ENCODE results near the gene CLMN.

The CLMN gene

DNA sequence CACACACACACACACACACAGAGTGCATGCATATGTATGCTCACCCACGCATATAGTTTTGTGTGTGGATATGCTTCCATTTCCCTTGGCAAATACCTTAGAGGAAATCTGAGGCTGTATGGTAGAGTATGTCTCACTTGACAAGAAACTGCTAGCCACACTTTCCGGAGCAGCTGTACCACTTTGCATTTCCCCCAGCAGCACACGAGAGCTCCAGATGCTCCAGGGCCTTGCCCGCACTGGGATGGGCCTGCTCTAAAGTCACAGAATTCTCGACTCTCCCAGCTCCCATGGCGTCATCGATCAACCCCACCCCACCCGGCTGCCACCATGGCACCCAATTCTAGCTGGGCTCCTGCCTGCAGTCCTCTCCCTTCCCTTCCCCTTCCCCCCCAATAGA, 21.9 kb downstream of the CLMN start:
- peaks cover 3 to 9% of the 10 kb centered on the region in 2 donors for H3K9me3 Mint-ChIP-seq
- peaks cover 5 to 16% of the 10 kb centered on the region in 2 donors for H3K36me3 Mint-ChIP-seq
- no peak overlapping the region for H3K27ac Mint-ChIP-seq
- no peak for DNase-seq
- H3K4me1 Mint-ChIP-seq, result peaks cover 43 to 65% of the 10 kb centered on the region in 2 donors
- H3K4me3 Mint-ChIP-seq, result no peak overlapping the region
- no peak for ATAC-seq (replicated peaks)
- no peaks in the 10 kb centered on the region for H3K27me3 Mint-ChIP-seq

GRCh38 chr14:95296966-95297365, 22.7 kb downstream of the CLMN start:
- no peak for DNase-seq
- Mint-ChIP-seq H3K27me3 (no peaks in the 10 kb centered on the region), H3K4me1 (peaks cover 42 to 66% of the 10 kb centered on the region in 2 donors), H3K36me3 (peaks cover 5 to 16% of the 10 kb centered on the region in 2 donors), H3K27ac (no peak overlapping the region), H3K9me3 (peaks cover 3 to 9% of the 10 kb centered on the region in 2 donors), H3K4me3 (no peak overlapping the region)
- ATAC-seq (replicated peaks), result no peak

- H3K36me3 Mint-ChIP-seq, result peaks cover 5 to 16% of the 10 kb centered on the region in 2 donors
- peaks cover 49 to 66% of the 10 kb centered on the region in 2 donors for H3K4me1 Mint-ChIP-seq
- no peak for ATAC-seq (replicated peaks)
- H3K9me3 Mint-ChIP-seq, result peaks cover 0 to 9% of the 10 kb centered on the region in 2 donors
- H3K27me3 Mint-ChIP-seq, result no peaks in the 10 kb centered on the region
- DNase-seq, result no peak
- H3K27ac Mint-ChIP-seq, result no peak overlapping the region
- no peak overlapping the region for H3K4me3 Mint-ChIP-seq
Observed at GRCh38 chr14:95295600-95296376, 23.9 kb downstream of the CLMN start.

- peaks cover 0 to 9% of the 10 kb centered on the region in 2 donors for H3K9me3 Mint-ChIP-seq
- peaks cover 5 to 16% of the 10 kb centered on the region in 2 donors for H3K36me3 Mint-ChIP-seq
- DNase-seq, result no peak
- no peak overlapping the region for H3K27ac Mint-ChIP-seq
- peak; percentile 55 to 64 for ATAC-seq (replicated peaks)
- H3K4me3 Mint-ChIP-seq, result no peak overlapping the region
- H3K27me3 Mint-ChIP-seq, result no peaks in the 10 kb centered on the region
- peaks cover 50 to 66% of the 10 kb centered on the region in 2 donors for H3K4me1 Mint-ChIP-seq
Observed at GRCh38 chr14:95294834-95295599, 24.7 kb downstream of the CLMN start.

DNA sequence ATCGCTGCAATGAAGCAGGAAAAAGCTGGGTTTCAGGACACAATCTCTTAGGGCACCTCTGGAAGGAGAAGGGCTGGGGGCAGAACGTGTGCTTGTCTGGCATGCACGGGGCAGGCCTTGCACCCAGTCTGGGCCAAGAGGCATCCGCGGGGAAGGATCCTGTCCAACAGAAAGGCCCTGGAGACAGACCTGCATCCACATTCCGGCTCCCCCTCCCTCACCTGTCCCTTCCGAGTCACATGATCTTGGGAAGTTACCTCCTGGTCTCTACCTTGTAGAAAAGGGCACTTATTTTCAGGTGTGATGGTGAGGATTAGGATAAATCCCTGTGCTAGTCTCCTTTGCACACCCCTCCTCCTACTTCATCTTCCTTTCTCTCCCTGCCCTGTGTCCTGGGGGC, 25.4 kb downstream of the CLMN start:
- peaks cover 45 to 64% of the 10 kb centered on the region in 2 donors for H3K4me1 Mint-ChIP-seq
- DNase-seq, result no peak
- peaks cover 0 to 9% of the 10 kb centered on the region in 2 donors for H3K9me3 Mint-ChIP-seq
- H3K27ac Mint-ChIP-seq, result no peak overlapping the region
- ATAC-seq (replicated peaks), result no peak
- H3K27me3 Mint-ChIP-seq, result no peaks in the 10 kb centered on the region
- no peak overlapping the region for H3K4me3 Mint-ChIP-seq
- peaks cover 5 to 16% of the 10 kb centered on the region in 2 donors for H3K36me3 Mint-ChIP-seq

- ATAC-seq (replicated peaks), result no peak
- no peak for DNase-seq
- Mint-ChIP-seq H3K9me3 (peaks cover 2 to 9% of the 10 kb centered on the region in 2 donors), H3K27ac (no peak overlapping the region), H3K4me1 (peaks cover 44 to 60% of the 10 kb centered on the region in 2 donors), H3K27me3 (no peaks in the 10 kb centered on the region), H3K36me3 (peaks cover 7 to 21% of the 10 kb centered on the region in 2 donors), H3K4me3 (no peak overlapping the region)
Observed at GRCh38 chr14:95293449-95293848, 26.3 kb downstream of the CLMN start.

- peaks cover 40 to 54% of the 10 kb centered on the region in 2 donors for H3K4me1 Mint-ChIP-seq
- H3K9me3 Mint-ChIP-seq, result peaks cover 2 to 9% of the 10 kb centered on the region in 2 donors
- no peaks in the 10 kb centered on the region for H3K27me3 Mint-ChIP-seq
- no peak overlapping the region for H3K27ac Mint-ChIP-seq
- ATAC-seq (replicated peaks), result no peak
- peaks cover 6 to 21% of the 10 kb centered on the region in 2 donors for H3K36me3 Mint-ChIP-seq
- no peak overlapping the region for H3K4me3 Mint-ChIP-seq
- DNase-seq, result no peak
Observed at GRCh38 chr14:95292660-95293425, 26.9 kb downstream of the CLMN start.

GRCh38 chr14:95291859-95292542, 27.7 kb downstream of the CLMN start:
- H3K4me1 Mint-ChIP-seq, result peaks cover 37 to 46% of the 10 kb centered on the region in 2 donors
- peak; percentile 44 to 45 for ATAC-seq (replicated peaks)
- H3K4me3 Mint-ChIP-seq, result no peak overlapping the region

GRCh38 chr14:95290871-95291431, 28.8 kb downstream of the CLMN start:
- Mint-ChIP-seq H3K9me3 (peaks cover 2 to 9% of the 10 kb centered on the region in 2 donors), H3K27ac (peak overlapping the region; percentile 20), H3K36me3 (peaks cover 8 to 14% of the 10 kb centered on the region in 2 donors), H3K4me3 (peak overlapping the region in 1 of 2 donors; percentile 60), H3K27me3 (no peaks in the 10 kb centered on the region), H3K4me1 (peaks cover 31 to 37% of the 10 kb centered on the region in 2 donors)
- no peak for DNase-seq
- ATAC-seq (replicated peaks), result peak; percentile 74 to 85

More at GRCh38 chr14:95291859-95292542, 27.7 kb downstream of the CLMN start:
- Mint-ChIP-seq H3K27ac (no peak overlapping the region), H3K27me3 (no peaks in the 10 kb centered on the region), H3K9me3 (peaks cover 2 to 9% of the 10 kb centered on the region in 2 donors), H3K36me3 (peaks cover 8 to 21% of the 10 kb centered on the region in 2 donors)
- DNase-seq, result peak; percentile 29

DNA sequence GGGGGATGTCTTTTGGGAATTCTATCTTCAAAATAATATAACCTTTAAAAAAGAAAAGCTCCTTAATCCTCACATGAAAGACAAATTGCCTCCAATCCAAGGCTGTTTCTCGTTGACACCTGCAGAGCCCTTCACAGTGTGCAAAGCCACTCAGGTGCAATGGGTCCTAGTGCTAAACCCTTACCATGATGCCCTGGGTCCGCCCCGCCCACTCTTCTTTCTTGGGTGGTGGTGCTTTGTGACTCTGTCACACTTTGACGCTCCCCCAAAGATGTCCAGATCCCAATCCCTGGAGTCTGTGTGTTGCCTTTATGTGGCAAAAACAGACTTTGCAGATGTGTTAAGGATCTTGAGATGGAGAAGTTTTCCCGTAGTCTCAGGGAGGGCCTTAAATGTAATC, 29.7 kb downstream of the CLMN start:
- DNase-seq, result no peak
- H3K36me3 Mint-ChIP-seq, result peaks cover 5% of the 10 kb centered on the region in 2 donors
- H3K9me3 Mint-ChIP-seq, result peaks cover 0 to 2% of the 10 kb centered on the region in 2 donors
- no peak for ATAC-seq (replicated peaks)
- no peaks in the 10 kb centered on the region for H3K27me3 Mint-ChIP-seq
- peaks cover 27 to 32% of the 10 kb centered on the region in 2 donors for H3K4me1 Mint-ChIP-seq
- no peak overlapping the region for H3K27ac Mint-ChIP-seq
- H3K4me3 Mint-ChIP-seq, result no peak overlapping the region

DNA sequence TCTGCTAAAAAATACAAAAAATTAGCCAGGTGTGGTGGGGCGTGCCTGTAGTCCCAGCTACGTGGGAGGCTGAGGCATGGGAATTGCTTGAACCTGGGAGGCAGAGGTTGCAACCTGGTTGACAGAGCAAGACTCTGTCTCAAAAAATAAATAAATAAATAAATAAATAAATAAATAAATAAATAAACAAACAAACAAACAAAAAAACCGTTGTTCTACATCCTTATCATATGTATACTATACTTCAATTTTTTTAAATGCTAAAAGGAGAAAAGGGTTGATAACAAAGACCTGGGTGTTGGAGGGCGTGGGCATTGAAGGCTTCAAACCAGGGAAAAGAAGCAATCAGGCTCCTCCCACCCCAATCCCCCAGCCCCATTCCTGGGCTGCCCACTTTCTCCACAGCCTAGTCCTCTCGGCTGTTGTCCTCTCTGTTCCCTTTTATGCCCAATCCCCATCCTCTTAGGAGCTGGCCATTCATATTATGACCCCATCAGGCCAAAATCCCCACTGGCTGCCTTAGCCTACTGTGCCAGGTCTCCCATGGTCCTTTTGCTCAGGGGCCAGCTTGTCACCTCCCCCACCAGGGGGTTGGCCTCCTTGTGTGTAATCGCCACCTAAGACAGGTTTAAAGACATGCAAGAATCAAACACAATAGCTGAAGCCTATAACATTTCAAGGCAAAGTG, 30.2 kb downstream of the CLMN start:
- no peak for DNase-seq
- Mint-ChIP-seq H3K27ac (no peak overlapping the region), H3K27me3 (no peaks in the 10 kb centered on the region), H3K4me3 (no peak overlapping the region), H3K9me3 (peaks cover 0 to 2% of the 10 kb centered on the region in 2 donors), H3K4me1 (peaks cover 24 to 30% of the 10 kb centered on the region in 2 donors), H3K36me3 (peaks cover 5 to 7% of the 10 kb centered on the region in 2 donors)
- no peak for ATAC-seq (replicated peaks)

- Mint-ChIP-seq H3K36me3 (peaks cover 5 to 7% of the 10 kb centered on the region in 2 donors), H3K27me3 (no peaks in the 10 kb centered on the region), H3K27ac (peak overlapping the region; percentile 11), H3K4me3 (no peak overlapping the region), H3K9me3 (peaks cover 0 to 2% of the 10 kb centered on the region in 2 donors), H3K4me1 (peaks cover 24 to 31% of the 10 kb centered on the region in 2 donors)
- DNase-seq, result no peak
- ATAC-seq (replicated peaks), result no peak
Observed at GRCh38 chr14:95288672-95289322, 30.9 kb downstream of the CLMN start.
